ENCODE results near the gene APRT. TPM values are rescaled to one million over a fixed set of nuclear protein-coding genes. Genes with fewer than 3 reads are reported as not detected.

APRT gene
- total and polyA plus RNA-seq, 4 experiments from 2014 or later: 171 to 624 (median 372) TPM

DNA sequence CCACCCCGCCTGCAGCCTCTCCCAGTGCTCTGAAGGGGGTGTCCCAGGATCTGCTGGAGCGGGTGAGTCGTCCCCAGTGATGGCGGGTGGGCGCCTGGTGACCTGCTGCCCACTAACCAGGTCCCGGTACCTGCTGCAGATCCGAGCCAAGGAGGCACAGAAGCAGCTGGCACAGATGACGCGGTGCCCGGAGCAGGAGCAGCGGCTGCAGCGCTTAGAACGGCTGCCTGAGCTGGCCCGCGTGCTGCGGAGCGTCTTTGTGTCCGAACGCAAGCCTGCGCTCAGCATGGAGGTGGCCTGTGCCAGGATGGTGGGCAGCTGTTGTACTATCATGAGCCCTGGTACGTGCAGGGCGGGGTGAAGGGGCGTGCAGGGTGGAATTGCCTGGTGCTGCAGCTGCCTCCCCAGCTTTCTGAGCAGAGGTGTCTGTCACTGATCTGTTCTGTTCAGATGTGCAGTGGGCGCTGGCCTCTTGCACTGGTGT, 4.5 kb downstream of the APRT start:
- no peaks in the 10 kb centered on the region for H3K27me3 Mint-ChIP-seq
- Histone ChIP-seq H3K27me3 (ENCODE audit: insufficient read depth, low read length) (no peaks in the 10 kb centered on the region), H3K4me3 (ENCODE audit: low read length in 2 of 2) (no peak overlapping the region), H3K4me1 (ENCODE audit: insufficient read depth, low read length) (peaks cover 34% of the 10 kb centered on the region), H3K9me3 (ENCODE audit: control insufficient read depth in 1 of 2, low read length in 2 of 2) (no peaks in the 10 kb centered on the region), H3K27ac (ENCODE audit: low read depth, low read length) (no peak overlapping the region), H3K36me3 (ENCODE audit: insufficient read depth, low read length) (peaks cover 13% of the 10 kb centered on the region)
- intact Hi-C loops (cut with micrococcal nuclease): no loop called here
- CTCF ChIA-PET (ENCODE audit: partially characterized antibody): interaction anchor here (1.2 to 1.3 kb wide), 2 partner anchors 25 to 70 kb away, joined by 3 to 4 read pairs; no protein-coding TSS in a partner anchor
- peaks cover 2 to 27% (median 15%) of the 10 kb centered on the region in 4 donors for H3K4me1 Mint-ChIP-seq
- H3K36me3 Mint-ChIP-seq: peaks cover 0 to 17% of the 10 kb centered on the region in 2 donors
- DNase-seq: no peak
- POLR2A ChIA-PET (ENCODE audit: partially characterized antibody): interaction anchor here (11.8 kb wide), 1 partner anchor 25 kb away, joined by 206 read pairs; the partner anchor contains the start of gene PIEZO1
- no peak overlapping the region for H3K27ac Mint-ChIP-seq
- H3K9me3 Mint-ChIP-seq: no peaks in the 10 kb centered on the region
- H3K4me3 Mint-ChIP-seq: no peak overlapping the region

GRCh38 chr16:88806491-88807111, 5.1 kb downstream of the APRT start:
- Histone ChIP-seq H3K9me3 (ENCODE audit: control insufficient read depth in 1 of 2, low read length in 2 of 2) (no peaks in the 10 kb centered on the region), H3K36me3 (ENCODE audit: insufficient read depth, low read length) (peaks cover 13% of the 10 kb centered on the region), H3K4me3 (ENCODE audit: low read length in 2 of 2) (no peak overlapping the region), H3K27ac (ENCODE audit: low read depth, low read length) (no peak overlapping the region), H3K4me1 (ENCODE audit: insufficient read depth, low read length) (peaks cover 37% of the 10 kb centered on the region), H3K27me3 (ENCODE audit: insufficient read depth, low read length) (no peaks in the 10 kb centered on the region)
- POLR2A ChIA-PET (ENCODE audit: partially characterized antibody): interaction anchor here (11.8 kb wide), 1 partner anchor 24 kb away, joined by 206 read pairs; the partner anchor contains the start of gene PIEZO1
- DNase-seq: no peak
- H3K27ac Mint-ChIP-seq: no peak overlapping the region
- peaks cover 3 to 29% (median 14%) of the 10 kb centered on the region in 4 donors for H3K4me1 Mint-ChIP-seq
- CTCF ChIA-PET (ENCODE audit: partially characterized antibody): interaction anchor here (1.2 to 1.3 kb wide), 2 partner anchors 25 to 69 kb away, joined by 3 to 4 read pairs; no protein-coding TSS in a partner anchor
- no peak overlapping the region for H3K4me3 Mint-ChIP-seq
- H3K27me3 Mint-ChIP-seq: no peaks in the 10 kb centered on the region
- intact Hi-C loops (cut with micrococcal nuclease): no loop called here
- H3K9me3 Mint-ChIP-seq: no peaks in the 10 kb centered on the region
- peaks cover 0 to 15% of the 10 kb centered on the region in 2 donors for H3K36me3 Mint-ChIP-seq

GRCh38 chr16:88805887-88806393, 5.8 kb downstream of the APRT start:
- DNase-seq: no peak
- no peak overlapping the region for H3K4me3 Mint-ChIP-seq
- H3K27me3 Mint-ChIP-seq: no peaks in the 10 kb centered on the region
- Histone ChIP-seq H3K9me3 (ENCODE audit: control insufficient read depth in 1 of 2, low read length in 2 of 2) (no peaks in the 10 kb centered on the region), H3K4me3 (ENCODE audit: low read length in 2 of 2) (no peak overlapping the region), H3K36me3 (ENCODE audit: insufficient read depth, low read length) (peaks cover 13% of the 10 kb centered on the region), H3K27ac (ENCODE audit: low read depth, low read length) (no peak overlapping the region), H3K4me1 (ENCODE audit: insufficient read depth, low read length) (peaks cover 35% of the 10 kb centered on the region), H3K27me3 (ENCODE audit: insufficient read depth, low read length) (no peaks in the 10 kb centered on the region)
- peaks cover 0 to 15% of the 10 kb centered on the region in 2 donors for H3K36me3 Mint-ChIP-seq
- H3K4me1 Mint-ChIP-seq: peaks cover 5 to 34% (median 14%) of the 10 kb centered on the region in 4 donors
- ChIA-PET CTCF (ENCODE audit: partially characterized antibody) (interaction anchor here (1.2 to 1.3 kb wide), 2 partner anchors 24 to 68 kb away, joined by 3 to 4 read pairs; no protein-coding TSS in a partner anchor), POLR2A (ENCODE audit: partially characterized antibody) (interaction anchor here (1.3 to 11.8 kb wide), 2 partner anchors 24 to 69 kb away, joined by 3 to 206 read pairs; partner anchors contain the start of gene PIEZO1)
- intact Hi-C loops (cut with micrococcal nuclease): no loop called here
- H3K27ac Mint-ChIP-seq: no peak overlapping the region
- H3K9me3 Mint-ChIP-seq: no peaks in the 10 kb centered on the region

DNA sequence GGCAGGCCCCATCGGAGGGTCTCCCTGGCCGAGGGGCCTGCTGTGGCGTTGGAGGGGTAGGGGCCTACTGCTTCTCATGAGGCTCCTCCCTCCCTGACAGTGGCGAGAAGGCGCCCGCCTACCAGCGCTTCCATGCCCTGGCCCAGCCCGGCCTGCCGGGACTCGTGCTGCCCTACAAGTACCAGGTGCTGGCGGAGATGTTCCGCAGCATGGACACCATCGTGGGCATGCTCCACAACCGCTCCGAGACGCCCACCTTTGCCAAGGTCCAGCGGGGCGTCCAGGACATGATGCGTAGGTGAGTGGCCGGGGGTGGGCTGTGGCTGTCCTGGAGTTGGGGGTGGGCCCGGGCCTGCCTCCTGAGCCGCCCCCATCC, 6.4 kb downstream of the APRT start:
- H3K36me3 Mint-ChIP-seq: peaks cover 0 to 15% of the 10 kb centered on the region in 2 donors
- H3K27me3 Mint-ChIP-seq: no peaks in the 10 kb centered on the region
- Histone ChIP-seq H3K4me3 (ENCODE audit: low read length in 2 of 2) (no peak overlapping the region), H3K27me3 (ENCODE audit: insufficient read depth, low read length) (no peaks in the 10 kb centered on the region), H3K9me3 (ENCODE audit: control insufficient read depth in 1 of 2, low read length in 2 of 2) (no peaks in the 10 kb centered on the region), H3K27ac (ENCODE audit: low read depth, low read length) (no peak overlapping the region), H3K4me1 (ENCODE audit: insufficient read depth, low read length) (peaks cover 32% of the 10 kb centered on the region), H3K36me3 (ENCODE audit: insufficient read depth, low read length) (peaks cover 13% of the 10 kb centered on the region)
- no peak overlapping the region for H3K27ac Mint-ChIP-seq
- DNase-seq: no peak
- no peak overlapping the region for H3K4me3 Mint-ChIP-seq
- intact Hi-C loops (cut with micrococcal nuclease): no loop called here
- H3K9me3 Mint-ChIP-seq: no peaks in the 10 kb centered on the region
- ChIA-PET CTCF (ENCODE audit: partially characterized antibody) (no interaction called here), POLR2A (ENCODE audit: partially characterized antibody) (interaction anchor here (1.3 to 11.8 kb wide), 2 partner anchors 23 to 68 kb away, joined by 3 to 206 read pairs; partner anchors contain the start of gene PIEZO1)
- peaks cover 7 to 34% (median 15%) of the 10 kb centered on the region in 4 donors for H3K4me1 Mint-ChIP-seq

DNA sequence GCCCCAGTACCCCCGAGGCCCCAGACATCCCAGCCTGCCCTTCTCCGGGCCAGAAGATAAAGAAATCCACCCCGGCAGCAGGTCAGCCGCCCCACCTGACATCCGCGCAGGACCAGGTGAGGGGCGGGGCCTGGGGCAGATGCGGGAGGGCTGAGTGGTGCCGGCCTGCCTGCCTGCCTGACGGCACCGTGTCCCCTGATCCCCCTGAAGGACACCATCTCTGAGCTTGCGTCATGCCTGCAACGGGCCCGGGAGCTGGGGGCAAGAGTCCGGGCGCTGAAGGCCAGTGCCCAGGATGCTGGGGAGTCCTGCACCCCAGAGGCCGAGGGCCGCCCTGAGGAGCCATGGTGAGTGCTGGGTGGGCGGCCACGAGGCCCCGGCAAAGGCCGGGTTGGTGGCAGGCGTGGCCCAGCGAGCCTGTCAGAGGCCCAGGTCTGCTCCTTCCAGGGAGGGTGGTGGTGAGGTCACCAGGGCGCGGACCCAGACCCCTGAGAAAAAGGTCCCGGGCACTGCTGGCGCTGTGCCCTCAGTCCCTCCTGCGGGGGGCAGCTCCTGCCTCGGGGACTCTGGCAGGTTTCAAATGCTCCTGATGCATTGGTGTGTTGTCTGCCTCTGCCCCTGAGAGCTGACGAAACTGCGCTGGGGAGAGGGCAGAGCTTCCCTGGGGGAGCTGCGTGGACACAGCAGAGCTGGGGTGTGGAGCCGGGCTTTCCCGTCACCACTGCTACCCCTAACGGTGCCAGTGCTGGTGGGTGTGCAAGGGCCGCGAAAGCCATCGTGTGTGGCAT, 7.0 kb downstream of the APRT start:
- no peak overlapping the region for H3K27ac ChIP-seq (ENCODE audit: low read depth, low read length)
- peak overlapping the region in 2 of 7 donors; percentile 55 to 56 for H3K27ac Mint-ChIP-seq
- CTCF ChIA-PET (ENCODE audit: partially characterized antibody): no interaction called here

GRCh38 chr16:88804173-88804551, 7.6 kb downstream of the APRT start:
- no peak overlapping the region for H3K27ac ChIP-seq (ENCODE audit: low read depth, low read length)

More for the DNA sequence above, 7.0 kb downstream of the APRT start:
- Mint-ChIP-seq H3K4me3 (peak overlapping the region in 6 of 8 donors; percentile 20 to 66 (median 49)), H3K4me1 (peaks cover 6 to 32% (median 16%) of the 10 kb centered on the region in 4 donors), H3K9me3 (no peaks in the 10 kb centered on the region), H3K36me3 (peaks cover 0 to 11% of the 10 kb centered on the region in 2 donors), H3K27me3 (no peaks in the 10 kb centered on the region)
- peak in 1 of 5 donors; percentile 21 for DNase-seq
- intact Hi-C loops (cut with micrococcal nuclease): no loop called here
- H3K27me3 ChIP-seq (ENCODE audit: insufficient read depth, low read length): no peaks in the 10 kb centered on the region
- H3K4me1 ChIP-seq (ENCODE audit: insufficient read depth, low read length): peaks cover 30% of the 10 kb centered on the region
- no peaks in the 10 kb centered on the region for H3K9me3 ChIP-seq (ENCODE audit: control insufficient read depth in 1 of 2, low read length in 2 of 2)
- peak overlapping the region in 1 of 2 donors; percentile 24 for H3K4me3 ChIP-seq (ENCODE audit: low read length in 2 of 2)
- H3K36me3 ChIP-seq (ENCODE audit: insufficient read depth, low read length): peaks cover 8% of the 10 kb centered on the region
- POLR2A ChIA-PET (ENCODE audit: partially characterized antibody): interaction anchor here (1.0 to 11.8 kb wide), 5 partner anchors 8 to 103 kb away, joined by 3 to 206 read pairs (median 9); partner anchors contain the start of genes APRT and PIEZO1

More at GRCh38 chr16:88804173-88804551, 7.6 kb downstream of the APRT start:
- no peaks in the 10 kb centered on the region for H3K9me3 Mint-ChIP-seq
- Histone ChIP-seq H3K9me3 (ENCODE audit: control insufficient read depth in 1 of 2, low read length in 2 of 2) (no peaks in the 10 kb centered on the region), H3K4me3 (ENCODE audit: low read length in 2 of 2) (peak overlapping the region in 1 of 2 donors; percentile 24), H3K4me1 (ENCODE audit: insufficient read depth, low read length) (peaks cover 27% of the 10 kb centered on the region), H3K27me3 (ENCODE audit: insufficient read depth, low read length) (no peaks in the 10 kb centered on the region), H3K36me3 (ENCODE audit: insufficient read depth, low read length) (peaks cover 3% of the 10 kb centered on the region)
- H3K4me1 Mint-ChIP-seq: peaks cover 6 to 28% (median 16%) of the 10 kb centered on the region in 4 donors
- CTCF ChIA-PET (ENCODE audit: partially characterized antibody): no interaction called here
- intact Hi-C loops (cut with micrococcal nuclease): no loop called here
- peak overlapping the region; percentile 31 to 66 (median 52) for H3K4me3 Mint-ChIP-seq
- DNase-seq: no peak
- POLR2A ChIA-PET (ENCODE audit: partially characterized antibody): interaction anchor here (1.0 to 11.8 kb wide), 5 partner anchors 8 to 103 kb away, joined by 3 to 206 read pairs (median 9); partner anchors contain the start of genes APRT and PIEZO1
- H3K27me3 Mint-ChIP-seq: no peaks in the 10 kb centered on the region
- H3K27ac Mint-ChIP-seq: peak overlapping the region in 4 of 7 donors; percentile 17 to 57 (median 56)
- H3K36me3 Mint-ChIP-seq: peaks cover 0 to 9% of the 10 kb centered on the region in 2 donors
